Neuron (in vitro differentiated cells): Measurements from ENCODE around the gene PIKFYVE.
"Not testable (repeated sequence)": the region's sequence is repeated elsewhere in the genome, so short reads cannot be mapped to it uniquely, and the experiment has no call there.

Experiments used
- H2AFZ ChIP-seq: one replicate; pipeline ENCODE4 v1.6.1; 2013; ENCODE audit warnings: low read depth, mild to moderate bottlenecking, inconsistent platforms, low read length, moderate library complexity
- H3K27me3 ChIP-seq: one replicate; pipeline ENCODE4 v1.6.1; 2013; ENCODE audit warnings: low read length; ENCODE audit not compliant: insufficient read depth
- H3K36me3 ChIP-seq: one replicate; pipeline ENCODE4 v1.6.1; 2013; ENCODE audit warnings: low read length; ENCODE audit not compliant: insufficient read depth
- H3K4me1 ChIP-seq: one replicate; pipeline ENCODE4 v1.6.1; 2013; ENCODE audit warnings: low read length; ENCODE audit not compliant: insufficient read depth
- H3K4me3 ChIP-seq: 2 replicates; pipeline ENCODE4 v1.5.1; 2013; ENCODE audit warnings: mild to moderate bottlenecking, low read length, moderate library complexity
- H3K9me3 ChIP-seq: one replicate; pipeline ENCODE4 v1.6.1; 2013; ENCODE audit warnings: low read length

PIKFYVE gene

GRCh38 chr2:208266936-208267335 lies 881 bp downstream of the PIKFYVE start:
- H3K36me3 ChIP-seq, result peaks cover 8% of the 10 kb centered on the region
- peaks cover 17% of the 10 kb centered on the region for H3K4me1 ChIP-seq
- peak overlapping the region; percentile 70 for H3K4me3 ChIP-seq
- no peaks in the 10 kb centered on the region for H3K9me3 ChIP-seq
- no peak overlapping the region for H2AFZ ChIP-seq
- no peaks in the 10 kb centered on the region for H3K27me3 ChIP-seq

DNA sequence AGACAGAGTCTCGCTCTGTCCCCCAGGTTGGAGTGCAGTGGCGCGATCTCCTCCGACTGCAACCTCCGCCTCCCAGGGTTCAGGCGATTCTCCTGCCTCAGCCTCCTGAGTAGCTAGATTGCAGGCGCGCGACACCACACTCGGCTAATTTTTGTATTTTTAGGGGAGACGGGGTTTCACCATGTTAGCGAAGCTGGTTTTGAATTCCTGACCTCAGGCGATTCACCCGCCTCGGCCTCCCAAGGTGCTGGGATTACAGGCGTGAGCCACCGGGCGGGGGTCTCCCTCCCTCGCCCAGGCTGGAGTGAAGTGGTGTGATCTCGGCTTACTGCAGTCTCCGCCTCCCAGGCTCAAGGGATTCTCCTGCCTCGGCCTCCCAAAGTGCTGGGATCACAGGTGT lies 1.5 kb downstream of the PIKFYVE start:
- not testable (repeated sequence) for H3K27me3 ChIP-seq, H2AFZ ChIP-seq, H3K36me3 ChIP-seq, H3K9me3 ChIP-seq
- Histone ChIP-seq H3K4me3 (peak overlapping the region; percentile 70), H3K4me1 (peaks cover 17% of the 10 kb centered on the region)

GRCh38 chr2:208268156-208268952 lies 2.3 kb downstream of the PIKFYVE start:
- H2AFZ ChIP-seq, result no peak overlapping the region
- H3K4me3 ChIP-seq, result peak overlapping the region; percentile 70
- peaks cover 17% of the 10 kb centered on the region for H3K4me1 ChIP-seq
- no peaks in the 10 kb centered on the region for H3K9me3 ChIP-seq
- peaks cover 11% of the 10 kb centered on the region for H3K36me3 ChIP-seq
- no peaks in the 10 kb centered on the region for H3K27me3 ChIP-seq

DNA sequence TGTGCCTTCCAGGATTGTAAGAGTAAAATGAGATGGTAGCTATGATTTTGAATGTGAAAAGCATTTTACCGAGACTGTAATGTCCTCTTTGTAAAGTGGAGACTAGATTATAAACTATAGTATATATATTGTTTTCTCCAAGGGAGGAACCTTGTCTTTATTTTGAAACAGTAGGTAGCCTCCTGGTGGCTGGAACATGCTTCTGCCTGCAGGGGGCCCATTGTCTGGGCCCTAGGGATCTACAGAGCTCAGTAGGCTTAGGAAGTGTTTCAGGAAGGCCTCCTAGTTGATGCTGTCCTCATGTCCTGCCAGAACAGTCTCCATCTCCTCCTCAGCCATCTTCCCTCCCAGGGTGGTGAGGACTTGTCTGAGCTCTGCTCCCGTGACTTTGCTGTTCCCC lies 3.0 kb downstream of the PIKFYVE start:
- Histone ChIP-seq H3K9me3 (no peaks in the 10 kb centered on the region), H3K36me3 (peaks cover 19% of the 10 kb centered on the region), H3K4me1 (peaks cover 17% of the 10 kb centered on the region)

DNA sequence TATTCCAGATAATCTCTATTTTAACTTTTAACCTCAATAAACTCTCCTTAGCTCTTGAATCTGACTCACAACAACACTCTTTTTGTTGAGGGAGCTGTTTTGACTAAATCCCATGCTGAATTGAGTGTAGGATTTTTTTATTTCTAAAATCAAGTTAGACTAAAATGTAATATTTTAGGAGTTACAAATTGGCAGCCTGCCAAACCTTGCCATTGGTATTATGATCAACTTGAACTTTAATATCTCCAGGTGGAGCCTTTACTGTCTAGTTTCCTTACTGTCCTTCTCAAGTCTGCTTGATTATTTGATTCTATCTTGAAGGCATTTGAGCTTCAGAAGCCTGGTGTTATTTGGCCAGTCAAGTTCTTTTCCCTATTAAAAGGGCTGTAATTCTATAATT lies 8.7 kb downstream of the PIKFYVE start:
- Histone ChIP-seq H2AFZ (no peak overlapping the region), H3K4me3 (no peak overlapping the region), H3K36me3 (peaks cover 71% of the 10 kb centered on the region)

More for the DNA sequence above, 3.0 kb downstream of the PIKFYVE start:
- Histone ChIP-seq H3K4me3 (no peak overlapping the region), H2AFZ (no peak overlapping the region), H3K27me3 (no peaks in the 10 kb centered on the region)

DNA sequence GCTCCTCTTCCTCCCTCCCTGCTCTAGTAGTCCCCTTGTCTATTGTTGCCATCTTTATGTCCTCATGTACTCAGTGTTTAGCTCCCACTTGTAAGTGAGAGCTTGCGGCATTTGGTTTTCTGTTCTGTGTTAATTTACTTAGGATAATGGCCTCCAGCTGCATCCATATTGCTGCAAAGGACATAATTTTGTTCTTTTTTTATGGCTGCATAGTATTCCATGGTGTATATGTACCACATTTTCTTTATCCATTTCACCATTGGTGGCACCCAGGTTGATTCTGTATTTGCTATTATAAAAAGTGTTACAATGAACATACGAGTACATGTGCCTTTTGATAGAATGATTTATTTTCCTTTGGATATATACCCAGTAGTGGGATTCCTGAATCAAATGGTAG lies 12.5 kb downstream of the PIKFYVE start:
- Histone ChIP-seq H3K4me1 (no peaks in the 10 kb centered on the region), H2AFZ (no peak overlapping the region), H3K4me3 (no peak overlapping the region), H3K27me3 (no peaks in the 10 kb centered on the region), H3K9me3 (peaks cover 9% of the 10 kb centered on the region), H3K36me3 (peaks cover 93% of the 10 kb centered on the region)

More for the DNA sequence above, 8.7 kb downstream of the PIKFYVE start:
- Histone ChIP-seq H3K9me3 (peaks cover 8% of the 10 kb centered on the region), H3K4me1 (no peaks in the 10 kb centered on the region), H3K27me3 (no peaks in the 10 kb centered on the region)

DNA sequence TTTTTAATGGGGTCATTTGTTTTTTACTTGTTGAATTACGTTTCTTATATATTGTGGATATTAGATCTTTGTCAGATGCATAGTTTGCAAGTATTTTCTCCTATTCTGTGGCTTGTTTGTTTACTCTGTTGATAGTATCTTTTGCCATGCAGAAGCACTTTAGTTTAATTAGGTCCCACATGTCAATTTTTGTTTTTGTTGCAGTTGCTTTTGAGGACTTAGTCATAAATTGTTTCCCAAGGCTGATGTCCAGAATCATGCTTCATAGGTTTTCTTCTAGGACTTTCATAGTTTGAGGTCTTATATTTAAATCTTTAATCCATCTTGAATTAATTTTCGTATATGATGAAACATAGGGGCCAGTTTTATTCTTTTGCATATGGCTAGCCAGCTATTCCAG lies 13.2 kb downstream of the PIKFYVE start:
- no peak overlapping the region for H2AFZ ChIP-seq
- H3K4me3 ChIP-seq, result no peak overlapping the region
- H3K27me3 ChIP-seq, result no peaks in the 10 kb centered on the region
- H3K9me3 ChIP-seq, result peaks cover 11% of the 10 kb centered on the region
- peaks cover 89% of the 10 kb centered on the region for H3K36me3 ChIP-seq
- H3K4me1 ChIP-seq, result no peaks in the 10 kb centered on the region

GRCh38 chr2:208280234-208280633 lies 14.2 kb downstream of the PIKFYVE start:
- no peak overlapping the region for H2AFZ ChIP-seq
- H3K4me1 ChIP-seq, result no peaks in the 10 kb centered on the region
- H3K4me3 ChIP-seq, result no peak overlapping the region
- no peaks in the 10 kb centered on the region for H3K27me3 ChIP-seq
- H3K9me3 ChIP-seq, result peaks cover 11% of the 10 kb centered on the region
- peaks cover 79% of the 10 kb centered on the region for H3K36me3 ChIP-seq

GRCh38 chr2:208280933-208281332 lies 14.9 kb downstream of the PIKFYVE start:
- no peaks in the 10 kb centered on the region for H3K27me3 ChIP-seq
- peaks cover 79% of the 10 kb centered on the region for H3K36me3 ChIP-seq
- no peak overlapping the region for H2AFZ ChIP-seq
- H3K4me1 ChIP-seq, result no peaks in the 10 kb centered on the region
- no peak overlapping the region for H3K4me3 ChIP-seq
- peaks cover 11% of the 10 kb centered on the region for H3K9me3 ChIP-seq

DNA sequence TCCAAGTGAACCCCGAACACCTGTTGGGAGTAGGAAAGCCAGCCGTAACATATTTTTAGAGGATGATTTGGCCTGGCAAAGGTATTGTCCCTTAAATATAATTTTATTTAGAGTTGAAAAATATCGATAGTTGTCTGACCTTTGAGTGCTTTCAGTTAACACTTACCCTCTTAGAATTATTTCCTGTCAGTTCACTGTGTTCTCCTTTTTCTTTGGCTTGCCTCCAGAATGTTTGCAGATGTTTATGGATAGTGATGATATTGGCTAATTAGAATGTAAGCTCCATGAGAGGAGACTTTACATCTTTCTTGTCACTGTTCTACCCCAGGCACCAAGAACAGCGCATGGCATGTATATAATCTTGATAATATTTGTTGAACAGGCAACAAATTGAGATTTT lies 19.8 kb downstream of the PIKFYVE start:
- no peak overlapping the region for H3K4me3 ChIP-seq
- no peak overlapping the region for H2AFZ ChIP-seq
- H3K36me3 ChIP-seq, result peaks cover 69% of the 10 kb centered on the region
- no peaks in the 10 kb centered on the region for H3K4me1 ChIP-seq
- H3K9me3 ChIP-seq, result peaks cover 9% of the 10 kb centered on the region
- H3K27me3 ChIP-seq, result no peaks in the 10 kb centered on the region

GRCh38 chr2:208294482-208295024 lies 28.5 kb downstream of the PIKFYVE start:
- Histone ChIP-seq H3K4me3 (no peak overlapping the region), H3K27me3 (no peaks in the 10 kb centered on the region), H2AFZ (no peak overlapping the region), H3K9me3 (peaks cover 8% of the 10 kb centered on the region), H3K4me1 (no peaks in the 10 kb centered on the region), H3K36me3 (peaks cover 58% of the 10 kb centered on the region)

DNA sequence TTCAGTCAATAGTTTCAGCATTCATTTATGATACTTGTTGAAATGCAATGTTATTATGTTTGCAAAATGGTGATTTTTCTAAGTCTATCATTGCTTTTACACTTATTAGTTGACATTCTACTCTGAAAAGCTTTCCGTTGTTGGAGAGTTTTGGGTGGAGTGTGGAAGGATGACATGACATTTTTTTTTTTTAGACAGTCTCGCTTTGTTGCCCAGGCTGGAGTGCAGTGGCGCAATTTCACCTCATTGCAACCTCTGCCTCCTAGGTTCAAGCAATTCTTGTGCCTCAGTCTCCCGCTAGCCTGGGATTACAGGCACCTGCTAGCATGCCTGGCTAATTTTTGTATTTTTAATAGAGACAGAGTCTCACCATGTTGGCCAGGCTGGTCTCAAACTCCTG lies 29.8 kb downstream of the PIKFYVE start:
- no peak overlapping the region for H2AFZ ChIP-seq
- peaks cover 58% of the 10 kb centered on the region for H3K36me3 ChIP-seq
- H3K4me3 ChIP-seq, result no peak overlapping the region
- H3K27me3 ChIP-seq, result no peaks in the 10 kb centered on the region
- H3K4me1 ChIP-seq, result no peaks in the 10 kb centered on the region
- peaks cover 1% of the 10 kb centered on the region for H3K9me3 ChIP-seq

- H3K9me3 ChIP-seq, result no peaks in the 10 kb centered on the region
- no peak overlapping the region for H3K4me3 ChIP-seq
- H3K36me3 ChIP-seq, result peaks cover 59% of the 10 kb centered on the region
- no peak overlapping the region for H2AFZ ChIP-seq
- no peaks in the 10 kb centered on the region for H3K4me1 ChIP-seq
- no peaks in the 10 kb centered on the region for H3K27me3 ChIP-seq
Measured at GRCh38 chr2:208296610-208297009, 30.6 kb downstream of the PIKFYVE start.
